AG04449 (cell line): ENCODE data around the gene RHO.
"Not testable (repeated sequence)": the region's sequence is repeated elsewhere in the genome, so short reads cannot be mapped to it uniquely, and the experiment has no call there.

Source experiments
- CTCF ChIA-PET: fragments of 350-600 bp; formaldehyde crosslinking; extraction: SDS; loops from one replicate; lab custom pipeline; 2021; ENCODE audit warnings: antibody characterized with exemption; lab: Yijun Ruan, JAX
- POLR2A ChIA-PET: fragments of 400-600, 350-600 bp; formaldehyde crosslinking; extraction: SDS; loops from one replicate; lab custom pipeline; 2020; ENCODE audit warnings: antibody characterized with exemption, inconsistent platforms; lab: Yijun Ruan, JAX
- DNase-seq: peaks from one replicate; pipeline ENCODE4 v3.0.0-alpha.2; 2010; ENCODE audit warnings: low read depth, low spot score
- H3K4me3 ChIP-seq: 2 replicates; pipeline ENCODE4 v1.5.1; 2011; ENCODE audit warnings: low read depth, mild to moderate bottlenecking, control low read depth, low read length
- CTCF ChIP-seq: IDR thresholded peaks from one replicate; pipeline ENCODE4 v1.5.1; 2011; ENCODE audit warnings: mild to moderate bottlenecking, moderate library complexity, low read length, control low read depth, inconsistent platforms; ENCODE audit not compliant: insufficient read depth; ENCODE audit errors: missing control alignments

Gene RHO

GRCh38 chr3:129485721-129486663, 42.4 kb upstream of the RHO start:
- no peak overlapping the region for H3K4me3 ChIP-seq
- peak; percentile 73 for DNase-seq
- ChIA-PET POLR2A (interaction anchor here (0.7 kb wide), 1 partner anchor 46 kb away, joined by 3 read pairs; the partner anchor contains the start of gene IFT122), CTCF (interaction anchor here (0.8 to 10.7 kb wide), 8 partner anchors 11 to 449 kb away, joined by 3 to 164 read pairs (median 4); no protein-coding TSS in a partner anchor)
- no peak for TF ChIP-seq CTCF

DNA sequence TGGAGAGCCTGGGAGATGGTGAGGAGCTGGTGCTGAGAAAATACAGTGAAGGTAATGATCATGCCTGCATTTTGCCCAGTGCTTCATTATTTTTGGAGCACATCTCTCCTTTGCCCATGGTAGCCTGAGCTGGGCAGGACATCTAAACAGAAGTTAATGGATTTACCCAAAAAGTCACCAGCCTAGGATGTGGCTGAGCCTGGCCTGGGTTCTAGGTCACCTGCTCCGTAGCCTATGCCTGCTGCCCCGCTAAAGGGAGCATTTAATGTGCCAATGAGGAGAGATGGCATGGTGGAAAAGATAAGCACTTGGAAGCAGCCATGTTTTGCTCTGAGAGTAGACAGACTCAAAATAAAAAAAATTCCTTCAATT, 41.8 kb upstream of the RHO start:
- no peak for TF ChIP-seq CTCF
- DNase-seq = no peak
- H3K4me3 ChIP-seq = no peak overlapping the region
- CTCF ChIA-PET = interaction anchor here (0.6 to 10.7 kb wide), 7 partner anchors 8 to 448 kb away, joined by 3 to 164 read pairs (median 4); no protein-coding TSS in a partner anchor
- POLR2A ChIA-PET = interaction anchor here (0.7 kb wide), 1 partner anchor 46 kb away, joined by 3 read pairs; the partner anchor contains the start of gene IFT122

GRCh38 chr3:129487183-129487867, 41.1 kb upstream of the RHO start:
- ChIA-PET CTCF (interaction anchor here (0.6 to 10.7 kb wide), 6 partner anchors 9 to 340 kb away, joined by 3 to 164 read pairs (median 5); no protein-coding TSS in a partner anchor), POLR2A (no interaction called here)
- no peak for TF ChIP-seq CTCF
- no peak overlapping the region for H3K4me3 ChIP-seq
- no peak for DNase-seq

DNA sequence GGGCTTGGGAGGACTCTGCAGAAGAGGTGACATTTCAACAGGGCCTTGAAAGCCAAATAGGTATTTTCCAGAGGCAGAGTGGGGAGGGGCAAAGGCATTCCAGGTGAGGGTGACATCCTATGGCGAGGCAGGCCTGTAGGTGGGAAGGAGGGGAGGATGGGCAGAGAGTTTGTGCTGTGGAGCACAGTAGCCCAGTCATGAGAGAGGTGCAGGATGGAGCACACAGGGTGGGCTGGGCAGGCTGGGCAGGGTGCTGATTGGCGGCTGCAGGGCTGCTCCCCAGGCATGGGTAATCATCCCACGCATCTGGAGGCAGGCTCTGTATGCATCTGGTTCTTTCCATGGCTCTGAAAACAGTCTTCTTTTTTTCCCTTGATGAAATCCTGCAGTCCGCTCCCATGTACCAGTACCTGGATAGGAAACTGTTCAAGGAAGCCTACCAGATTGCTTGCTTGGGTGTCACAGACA, 40.5 kb upstream of the RHO start:
- POLR2A ChIA-PET = not testable (repeated sequence)
- CTCF ChIA-PET = interaction anchor here (2.8 to 10.7 kb wide), 2 partner anchors 121 to 339 kb away, joined by 13 to 164 read pairs; no protein-coding TSS in a partner anchor

DNA sequence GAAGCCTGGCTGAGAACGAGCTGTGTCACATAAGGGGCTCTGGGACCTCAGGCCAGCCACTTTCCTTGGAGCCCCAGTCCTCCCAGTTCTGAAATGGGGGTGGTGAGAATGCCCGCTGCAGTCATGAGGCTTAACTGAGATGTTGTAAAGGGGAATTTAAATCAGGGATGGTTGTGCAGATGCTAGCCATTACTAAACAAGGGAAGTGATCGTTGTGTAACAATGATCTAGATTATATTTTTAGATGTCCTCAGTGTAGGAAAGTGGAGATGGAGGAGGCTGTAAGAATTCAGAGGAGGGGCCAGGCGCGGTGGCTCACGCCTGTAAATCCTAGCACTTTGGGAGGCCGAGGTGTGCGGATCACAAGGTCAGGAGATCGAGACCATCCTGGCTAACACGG, 39.2 kb upstream of the RHO start:
- DNase-seq, H3K4me3 ChIP-seq, POLR2A ChIA-PET: not testable (repeated sequence)
- CTCF ChIA-PET = interaction anchor here (0.8 to 10.7 kb wide), 21 partner anchors 9 to 519 kb away, joined by 3 to 164 read pairs (median 7); no protein-coding TSS in a partner anchor

More for the DNA sequence above, 40.5 kb upstream of the RHO start:
- not testable (repeated sequence) for H3K4me3 ChIP-seq, DNase-seq

DNA sequence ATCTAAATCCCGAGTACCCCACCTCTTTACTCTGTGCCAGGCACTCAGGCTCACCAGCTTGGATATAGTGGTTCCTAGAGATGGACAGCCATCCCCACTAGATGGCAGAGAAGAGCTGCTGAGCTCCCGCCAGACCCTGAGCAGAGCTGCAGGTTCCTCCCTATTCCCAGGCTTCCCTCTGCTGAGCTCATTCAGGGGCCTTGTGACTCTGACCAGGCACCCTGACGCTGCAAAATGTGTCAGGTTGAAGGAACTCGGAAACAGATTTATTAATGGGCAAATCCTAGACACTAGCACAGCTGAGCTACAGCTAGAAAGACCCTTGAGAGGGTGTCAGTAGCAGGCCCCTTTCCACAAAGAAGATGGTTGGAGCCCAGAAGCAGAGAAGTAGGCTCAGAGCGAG, 38.2 kb upstream of the RHO start:
- H3K4me3 ChIP-seq = no peak overlapping the region
- ChIA-PET POLR2A (interaction anchor here (1.0 to 1.2 kb wide), 4 partner anchors 106 to 161 kb away, joined by 3 to 4 read pairs (median 4); no protein-coding TSS in a partner anchor), CTCF (interaction anchor here (0.6 to 10.7 kb wide), 45 partner anchors 8 to 520 kb away, joined by 3 to 164 read pairs (median 4); no protein-coding TSS in a partner anchor)
- TF ChIP-seq CTCF = peak; percentile 87
- peak; percentile 76 for DNase-seq

DNA sequence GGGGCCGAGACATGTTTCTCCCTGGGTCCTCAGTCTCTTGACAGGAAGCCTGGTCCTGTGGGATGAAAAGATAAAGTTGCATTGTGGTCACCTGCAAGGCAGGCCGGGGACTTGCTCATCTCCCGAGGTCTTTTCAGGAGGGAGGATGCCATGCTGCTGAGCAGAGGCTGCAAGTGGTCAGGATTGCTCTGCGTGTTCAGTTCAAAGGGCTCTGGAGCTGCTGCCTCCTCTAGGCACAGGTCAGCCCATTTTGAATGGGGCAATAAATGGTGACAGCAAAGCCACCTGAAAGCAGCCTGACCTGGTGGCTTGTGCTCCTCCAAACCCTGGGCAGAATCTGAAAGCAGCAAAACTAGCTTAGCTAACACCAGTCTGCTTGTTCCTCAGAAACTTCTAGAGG, 37.4 kb upstream of the RHO start:
- H3K4me3 ChIP-seq, DNase-seq: not testable (repeated sequence)
- CTCF ChIA-PET = interaction anchor here (0.8 to 10.7 kb wide), 22 partner anchors 10 to 511 kb away, joined by 3 to 164 read pairs (median 8); no protein-coding TSS in a partner anchor
- POLR2A ChIA-PET = interaction anchor here (1.2 kb wide), 1 partner anchor 105 kb away, joined by 4 read pairs; no protein-coding TSS in a partner anchor
